T follicular helper cell (primary cell): ENCODE measurements around the gene PCSK5.

Experiments
- DNase-seq: peaks from one replicate; pipeline ENCODE4 v3.0.0-alpha.2; 2020; ENCODE audit warnings: low read depth

Gene PCSK5

GRCh38 chr9:76191493-76191892 lies 301.0 kb downstream of the PCSK5 start:
- no peak for DNase-seq

GRCh38 chr9:76192013-76192412 lies 301.5 kb downstream of the PCSK5 start:
- no peak for DNase-seq

GRCh38 chr9:76194896-76195295 lies 304.4 kb downstream of the PCSK5 start:
- no peak for DNase-seq

- DNase-seq, result no peak
Observed at GRCh38 chr9:76198336-76198735, 307.9 kb downstream of the PCSK5 start.

- no peak for DNase-seq
Observed at GRCh38 chr9:76200315-76200714, 309.8 kb downstream of the PCSK5 start.

GRCh38 chr9:76200745-76201144 lies 310.3 kb downstream of the PCSK5 start:
- no peak for DNase-seq

- DNase-seq, result no peak
Observed at GRCh38 chr9:76203373-76203772, 312.9 kb downstream of the PCSK5 start.

GRCh38 chr9:76206821-76207220 lies 316.3 kb downstream of the PCSK5 start:
- no peak for DNase-seq

GRCh38 chr9:76213751-76214150 lies 323.3 kb downstream of the PCSK5 start:
- DNase-seq, result no peak

GRCh38 chr9:76215066-76215465 lies 324.6 kb downstream of the PCSK5 start:
- DNase-seq, result no peak

GRCh38 chr9:76216161-76216649 lies 325.7 kb downstream of the PCSK5 start:
- no peak for DNase-seq

- DNase-seq, result no peak
Observed at GRCh38 chr9:76218117-76218885, 327.8 kb downstream of the PCSK5 start.

- DNase-seq, result no peak
Observed at GRCh38 chr9:76218886-76219445, 328.5 kb downstream of the PCSK5 start.

- no peak for DNase-seq
Observed at GRCh38 chr9:76219560-76220151, 329.2 kb downstream of the PCSK5 start.

GRCh38 chr9:76221423-76221822 lies 330.9 kb downstream of the PCSK5 start:
- DNase-seq, result no peak

- no peak for DNase-seq
Observed at GRCh38 chr9:76223749-76224340, 333.4 kb downstream of the PCSK5 start.

GRCh38 chr9:76227156-76227555 lies 336.7 kb downstream of the PCSK5 start:
- no peak for DNase-seq

- no peak for DNase-seq
Observed at GRCh38 chr9:76231001-76231400, 340.5 kb downstream of the PCSK5 start.

- DNase-seq, result no peak
Observed at GRCh38 chr9:76232861-76233489, 342.5 kb downstream of the PCSK5 start.

GRCh38 chr9:76240578-76240977 lies 350.1 kb downstream of the PCSK5 start:
- DNase-seq, result no peak

- DNase-seq, result no peak
Observed at GRCh38 chr9:76245518-76245917, 355.0 kb downstream of the PCSK5 start.

GRCh38 chr9:76246680-76247079 lies 356.2 kb downstream of the PCSK5 start:
- no peak for DNase-seq
